ENCODE results near the gene SORCS3. TPM values are rescaled to one million over a fixed set of nuclear protein-coding genes. Genes with fewer than 3 reads are reported as not detected.

SORCS3 gene
- total RNA-seq, 4 donors from 2014 or later: not detected

- H3K27me3 ChIP-seq: no peaks in the 10 kb centered on the region
- no peak overlapping the region for H3K4me3 ChIP-seq
- no peak for ATAC-seq
- no peak for TF ChIP-seq CTCF (IDR thresholded peaks at IDR 0.05 in 4 of 5, conservative IDR thresholded peaks at IDR 0.05 in 1 of 5)
- TF ChIP-seq POLR2A (IDR thresholded peaks at IDR 0.05): no peak
- H3K4me1 ChIP-seq: no peaks in the 10 kb centered on the region
- DNase-seq: no peak
- intact Hi-C loops (cut with DNase I; ENCODE audit: low total_unique reads): no loop called here
- no peaks in the 10 kb centered on the region for H3K9me3 ChIP-seq
- H3K27ac ChIP-seq: no peak overlapping the region
- in situ Hi-C loops (cut with MboI; ENCODE audit: low sequenced_read_pairs in 4 of 4): no loop called here
- H3K36me3 ChIP-seq: no peaks in the 10 kb centered on the region
Measured at GRCh38 chr10:104795411-104795810, 154.3 kb downstream of the SORCS3 start.

- in situ Hi-C loops (cut with MboI; ENCODE audit: low sequenced_read_pairs in 4 of 4): no loop called here
- Histone ChIP-seq H3K27ac (no peak overlapping the region), H3K4me3 (no peak overlapping the region), H3K36me3 (no peaks in the 10 kb centered on the region), H3K9me3 (no peaks in the 10 kb centered on the region), H3K27me3 (no peaks in the 10 kb centered on the region), H3K4me1 (no peaks in the 10 kb centered on the region)
- TF ChIP-seq POLR2A (IDR thresholded peaks at IDR 0.05): no peak
- no peak for TF ChIP-seq CTCF (IDR thresholded peaks at IDR 0.05 in 4 of 5, conservative IDR thresholded peaks at IDR 0.05 in 1 of 5)
- DNase-seq: no peak
- intact Hi-C loops (cut with DNase I; ENCODE audit: low total_unique reads): no loop called here
- no peak for ATAC-seq
Measured at GRCh38 chr10:104796823-104797222, 155.7 kb downstream of the SORCS3 start.

GRCh38 chr10:104802941-104803340 lies 161.9 kb downstream of the SORCS3 start:
- ATAC-seq (no peak), DNase-seq (no peak)
- TF ChIP-seq POLR2A (IDR thresholded peaks at IDR 0.05): no peak
- TF ChIP-seq CTCF (IDR thresholded peaks at IDR 0.05 in 4 of 5, conservative IDR thresholded peaks at IDR 0.05 in 1 of 5): no peak
- H3K4me3 ChIP-seq: no peak overlapping the region
- intact Hi-C loops (cut with DNase I; ENCODE audit: low total_unique reads) (no loop called here), in situ Hi-C loops (cut with MboI; ENCODE audit: low sequenced_read_pairs in 4 of 4) (no loop called here)
- no peak overlapping the region for H3K27ac ChIP-seq
- no peaks in the 10 kb centered on the region for H3K36me3 ChIP-seq
- no peaks in the 10 kb centered on the region for H3K9me3 ChIP-seq
- H3K4me1 ChIP-seq: no peaks in the 10 kb centered on the region
- no peaks in the 10 kb centered on the region for H3K27me3 ChIP-seq

- in situ Hi-C loops (cut with MboI; ENCODE audit: low sequenced_read_pairs in 4 of 4) (no loop called here), intact Hi-C loops (cut with DNase I; ENCODE audit: low total_unique reads) (no loop called here)
- no peaks in the 10 kb centered on the region for H3K4me1 ChIP-seq
- no peaks in the 10 kb centered on the region for H3K36me3 ChIP-seq
- DNase-seq (no peak), ATAC-seq (no peak)
- no peak for TF ChIP-seq CTCF (IDR thresholded peaks at IDR 0.05 in 4 of 5, conservative IDR thresholded peaks at IDR 0.05 in 1 of 5)
- TF ChIP-seq POLR2A (IDR thresholded peaks at IDR 0.05): no peak
- H3K4me3 ChIP-seq: no peak overlapping the region
- H3K27ac ChIP-seq: no peak overlapping the region
- H3K27me3 ChIP-seq: no peaks in the 10 kb centered on the region
- H3K9me3 ChIP-seq: no peaks in the 10 kb centered on the region
Measured at GRCh38 chr10:104804880-104805279, 163.8 kb downstream of the SORCS3 start.

DNA sequence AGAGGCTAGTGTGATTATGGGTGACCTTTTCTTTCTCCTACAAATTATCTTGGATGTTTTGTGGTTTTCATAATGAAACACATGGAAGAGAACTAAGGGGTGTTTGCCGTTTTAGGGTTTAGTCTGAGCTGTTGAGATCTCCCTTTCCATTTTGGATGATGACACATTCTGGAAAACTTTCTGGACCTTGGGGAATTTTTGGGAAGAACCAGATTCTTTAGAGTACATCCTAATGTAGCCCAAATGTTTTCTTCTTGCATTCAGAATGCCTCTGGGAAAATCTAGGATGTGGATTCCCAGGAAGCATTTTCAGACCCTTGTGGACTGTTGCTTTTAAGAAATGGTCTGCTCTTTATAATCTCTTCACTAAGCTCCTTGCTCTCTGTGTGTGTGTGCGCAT lies 165.7 kb downstream of the SORCS3 start:
- in situ Hi-C loops (cut with MboI; ENCODE audit: low sequenced_read_pairs in 4 of 4) (no loop called here), intact Hi-C loops (cut with DNase I; ENCODE audit: low total_unique reads) (no loop called here)
- TF ChIP-seq POLR2A (IDR thresholded peaks at IDR 0.05): no peak
- Histone ChIP-seq H3K4me3 (no peak overlapping the region), H3K4me1 (no peaks in the 10 kb centered on the region), H3K27ac (no peak overlapping the region), H3K9me3 (no peaks in the 10 kb centered on the region), H3K27me3 (no peaks in the 10 kb centered on the region), H3K36me3 (no peaks in the 10 kb centered on the region)
- no peak for DNase-seq
- ATAC-seq: no peak
